A549 treated with CpdA at 1 μM for 4 hours (cell line): Measurements from ENCODE around the gene ERMP1. TPM values are rescaled to one million over a fixed set of nuclear protein-coding genes. Genes with fewer than 3 reads are reported as not detected.

Experiments used
- total RNA-seq: library from RNA; stranded (reverse); fragments of 200-300 nt; extraction: Qiagen RNA extraction; gene quantifications from 5 replicates; pipeline ENCODE4 v1.2.3, GENCODE V29; 2022; ENCODE audit warnings: low read depth

Gene ERMP1
- total RNA-seq, result 19.3 to 20.9 TPM (median 20.2 TPM) in 5 replicates

GRCh38 chr9:5832538-5833529 lies at the start of gene ERMP1:
ERMP1 (minus strand) TSS chr9:5833117; CDS start chr9:5833027, 90 bp downstream.

Other genes with a start within 250 kb of the ERMP1 start
- gene RIC1, start 204.0 kb downstream of the ERMP1 start, total RNA-seq, result 8.6 to 13.2 TPM (median 11.0 TPM) in 5 replicates
- not detected in 5 replicates for gene MLANA, start 57.8 kb upstream of the ERMP1 start, total RNA-seq
- gene RANBP6, start 182.5 kb upstream of the ERMP1 start, total RNA-seq, result 11.5 to 19.8 TPM (median 14.8 TPM) in 5 replicates